Activated T-cell treated with anti-CD3 and anti-CD28 coated beads, Interleukin-2, amount 50 U/mL, for 72 hours (primary cell): Measurements from ENCODE around the gene NKX2-2. TPM values are rescaled to one million over a fixed set of nuclear protein-coding genes. Genes with fewer than 3 reads are reported as not detected.

Experiments
- ATAC-seq, 2 donors: fragments of 150-1000 bp; cut with Tn5 transposase; replicated peaks in 1 of 2; 2 replicates each; pipeline ENCODE4 v1.10.0; 2021; ENCODE audit warnings: moderate library complexity in 2 of 2, mild to moderate bottlenecking in 1 of 2
- DNase-seq, 2 donors: peaks; one replicate each; pipeline ENCODE4 v3.0.0; 2021 to 2022; ENCODE audit warnings: mixed read lengths in 1 of 2
- H3K27ac Mint-ChIP-seq: one replicate; pipeline ENCODE4 v1.8.0; 2022; ENCODE audit warnings: mild to moderate bottlenecking, moderate library complexity, mixed read lengths
- H3K27me3 Mint-ChIP-seq: one replicate; pipeline ENCODE4 v1.8.0; 2022; ENCODE audit warnings: low read depth, mixed read lengths
- H3K36me3 Mint-ChIP-seq, 2 donors: one replicate each; pipeline ENCODE4 v1.8.0; 2022; ENCODE audit warnings: mixed read lengths in 2 of 2, mild to moderate bottlenecking in 1 of 2; ENCODE audit not compliant: insufficient read depth in 2 of 2
- H3K4me1 Mint-ChIP-seq: one replicate; pipeline ENCODE4 v1.8.0; 2022; ENCODE audit warnings: low read depth, mixed read lengths
- H3K4me3 Mint-ChIP-seq, 2 donors: one replicate each; pipeline ENCODE4 v1.8.0; 2022; ENCODE audit warnings: mild to moderate bottlenecking in 2 of 2, mixed read lengths in 2 of 2, moderate library complexity in 2 of 2
- H3K9me3 Mint-ChIP-seq, 2 donors: one replicate each; pipeline ENCODE4 v1.8.0; 2022; ENCODE audit warnings: mixed read lengths in 2 of 2
- total RNA-seq, 2 donors: library from RNA; stranded (reverse); gene quantifications; one replicate each; pipeline ENCODE4 v1.2.3, GENCODE V29; 2022

Gene NKX2-2
- total RNA-seq, 2 donors from 2014 or later: not detected

DNA sequence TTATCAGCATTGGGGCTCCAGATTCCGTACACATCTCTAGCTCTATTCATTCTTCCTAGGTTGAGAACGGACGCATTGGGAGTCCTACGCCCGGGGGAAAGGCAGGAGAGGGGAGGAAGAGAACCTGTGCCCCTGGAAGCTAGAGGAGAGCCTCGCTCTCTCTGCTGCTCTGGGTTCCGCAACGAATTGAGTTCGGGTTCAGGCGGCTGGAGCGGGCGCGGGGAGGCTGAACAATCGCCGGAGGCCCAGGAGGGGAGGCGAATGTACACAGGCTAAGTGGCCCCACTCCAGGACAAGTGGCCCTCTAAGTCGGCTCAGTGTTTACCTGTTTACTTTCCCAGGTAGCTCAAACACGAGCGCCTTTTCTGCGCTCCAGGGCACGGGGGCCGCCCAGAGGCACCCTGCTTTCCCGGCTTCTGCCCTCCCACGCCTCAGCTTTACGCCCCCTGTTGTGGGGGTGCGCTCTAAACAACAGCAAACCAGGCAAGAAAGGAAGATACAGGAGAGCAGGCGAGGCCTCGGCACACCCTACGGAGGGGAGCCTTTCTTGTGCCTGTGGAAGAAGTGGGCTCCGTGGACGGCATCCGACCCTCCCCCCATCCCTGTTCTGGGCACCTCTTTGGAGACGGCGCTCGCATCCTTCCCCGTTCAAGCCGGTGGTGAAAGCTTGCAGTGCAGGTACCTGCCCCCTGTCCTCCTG is 4.6 kb upstream of the NKX2-2 start:
- peaks cover 0 to 6% of the 10 kb centered on the region in 2 donors for H3K36me3 Mint-ChIP-seq
- H3K27me3 Mint-ChIP-seq: peaks cover 72% of the 10 kb centered on the region
- peak overlapping the region; percentile 36 for H3K27ac Mint-ChIP-seq
- no peak for ATAC-seq
- H3K4me3 Mint-ChIP-seq: peak overlapping the region; percentile 32 to 55
- DNase-seq: no peak
- no peaks in the 10 kb centered on the region for H3K9me3 Mint-ChIP-seq
- H3K4me1 Mint-ChIP-seq: peaks cover 45% of the 10 kb centered on the region

DNA sequence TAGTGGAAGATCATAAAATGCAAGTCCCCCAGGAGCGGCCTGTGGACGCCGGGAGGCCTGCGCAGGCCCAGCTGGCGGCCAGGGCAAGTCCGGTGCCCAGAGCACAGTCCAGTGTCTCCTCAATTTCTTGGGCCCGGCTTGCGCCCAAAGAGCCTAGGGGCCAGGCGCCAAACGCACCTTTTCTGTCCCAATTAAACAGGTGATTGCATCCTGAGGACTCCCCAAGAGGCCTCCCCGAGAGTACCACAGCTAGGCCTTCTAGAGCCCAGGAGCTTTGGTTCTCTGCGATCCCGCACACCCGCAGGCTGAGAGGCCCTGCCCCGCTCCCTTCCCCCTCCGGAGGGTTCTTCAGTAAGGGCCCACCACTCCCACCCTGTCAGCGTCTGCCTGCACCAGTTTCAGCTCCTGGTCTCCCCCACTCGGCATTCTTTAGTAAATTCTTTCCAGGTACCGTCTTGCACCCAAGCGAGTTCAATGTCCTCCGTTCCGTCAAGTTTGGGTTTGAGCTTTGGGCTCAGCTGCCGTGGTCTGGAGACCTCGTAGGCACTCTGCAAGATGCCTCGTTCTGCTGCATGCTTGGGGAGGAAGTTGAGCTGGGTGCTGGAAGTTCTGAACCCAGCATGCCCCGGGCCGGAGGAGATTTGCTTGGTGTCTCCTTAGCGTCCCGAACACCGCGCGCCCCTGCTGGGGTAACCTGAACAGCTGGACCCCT is 3.9 kb upstream of the NKX2-2 start:
- peak overlapping the region; percentile 36 for H3K27ac Mint-ChIP-seq
- H3K4me3 Mint-ChIP-seq: peak overlapping the region; percentile 32 to 55
- peaks cover 45% of the 10 kb centered on the region for H3K4me1 Mint-ChIP-seq
- DNase-seq (no peak), ATAC-seq (no peak)
- H3K36me3 Mint-ChIP-seq: peaks cover 0 to 6% of the 10 kb centered on the region in 2 donors
- H3K27me3 Mint-ChIP-seq: peaks cover 65% of the 10 kb centered on the region
- no peaks in the 10 kb centered on the region for H3K9me3 Mint-ChIP-seq

DNA sequence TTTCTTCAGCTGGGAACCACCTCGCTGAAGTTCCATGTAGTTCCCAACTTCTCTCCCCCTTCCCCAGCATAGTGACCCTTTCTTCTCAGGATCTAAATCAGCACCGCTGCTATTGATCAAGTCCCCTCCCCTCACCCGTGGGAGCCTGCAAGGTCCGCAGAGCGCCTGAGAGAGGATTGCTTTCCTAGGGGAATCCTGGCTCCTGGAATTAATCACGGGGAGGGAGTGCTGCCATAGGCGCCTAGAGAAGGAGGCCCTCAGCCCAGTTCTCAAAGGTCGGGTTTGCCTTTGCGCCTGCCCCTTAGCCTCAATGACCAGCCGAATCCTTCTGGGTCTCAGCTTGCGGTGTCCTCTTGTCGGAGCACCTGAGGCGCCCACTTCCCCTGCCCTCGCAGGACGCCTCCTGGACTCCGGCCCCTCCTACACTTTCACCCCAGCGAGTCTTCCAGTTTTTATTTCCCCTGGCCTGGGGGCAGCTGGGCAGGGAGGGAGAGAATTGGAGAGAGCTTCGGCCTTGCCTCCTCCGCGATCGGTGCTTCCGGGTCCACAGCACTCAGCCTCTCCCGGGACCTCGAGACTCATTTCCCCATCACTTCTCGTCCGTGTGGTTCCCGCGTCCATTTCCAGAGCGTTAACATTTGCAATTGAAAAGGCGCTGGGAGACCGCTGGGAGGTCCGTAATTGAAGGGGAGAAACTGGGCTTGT is 3.1 kb upstream of the NKX2-2 start:
- Mint-ChIP-seq H3K9me3 (no peaks in the 10 kb centered on the region), H3K27me3 (peaks cover 68% of the 10 kb centered on the region), H3K4me1 (peaks cover 45% of the 10 kb centered on the region), H3K27ac (no peak overlapping the region), H3K4me3 (peak overlapping the region; percentile 31 to 32), H3K36me3 (peaks cover 0 to 6% of the 10 kb centered on the region in 2 donors)
- ATAC-seq (no peak), DNase-seq (no peak)

DNA sequence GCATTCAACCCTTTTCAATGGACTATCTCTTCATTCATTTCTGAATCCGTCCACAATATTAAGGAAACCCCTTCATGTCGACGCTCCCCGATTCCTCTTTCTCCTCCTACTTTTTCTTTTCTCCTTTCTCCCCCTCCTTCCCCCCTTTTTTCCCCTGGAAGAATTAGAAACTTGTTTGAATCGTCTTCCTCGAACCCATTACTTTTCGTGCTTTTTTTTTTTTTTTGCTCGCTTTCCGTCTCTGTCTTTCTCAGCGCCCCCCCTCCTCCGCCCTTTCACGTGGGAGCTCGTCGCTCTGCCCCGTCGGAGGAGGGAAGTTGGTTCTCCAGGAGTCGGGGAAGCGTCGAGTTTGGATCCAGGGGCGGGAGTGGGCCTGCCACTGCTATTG is 2.3 kb upstream of the NKX2-2 start:
- DNase-seq: no peak
- no peak for ATAC-seq
- no peaks in the 10 kb centered on the region for H3K9me3 Mint-ChIP-seq
- H3K4me3 Mint-ChIP-seq: peak overlapping the region; percentile 21 to 58
- peaks cover 49% of the 10 kb centered on the region for H3K4me1 Mint-ChIP-seq
- H3K27me3 Mint-ChIP-seq: peaks cover 71% of the 10 kb centered on the region
- peak overlapping the region; percentile 58 for H3K27ac Mint-ChIP-seq
- peaks cover 0 to 6% of the 10 kb centered on the region in 2 donors for H3K36me3 Mint-ChIP-seq

DNA sequence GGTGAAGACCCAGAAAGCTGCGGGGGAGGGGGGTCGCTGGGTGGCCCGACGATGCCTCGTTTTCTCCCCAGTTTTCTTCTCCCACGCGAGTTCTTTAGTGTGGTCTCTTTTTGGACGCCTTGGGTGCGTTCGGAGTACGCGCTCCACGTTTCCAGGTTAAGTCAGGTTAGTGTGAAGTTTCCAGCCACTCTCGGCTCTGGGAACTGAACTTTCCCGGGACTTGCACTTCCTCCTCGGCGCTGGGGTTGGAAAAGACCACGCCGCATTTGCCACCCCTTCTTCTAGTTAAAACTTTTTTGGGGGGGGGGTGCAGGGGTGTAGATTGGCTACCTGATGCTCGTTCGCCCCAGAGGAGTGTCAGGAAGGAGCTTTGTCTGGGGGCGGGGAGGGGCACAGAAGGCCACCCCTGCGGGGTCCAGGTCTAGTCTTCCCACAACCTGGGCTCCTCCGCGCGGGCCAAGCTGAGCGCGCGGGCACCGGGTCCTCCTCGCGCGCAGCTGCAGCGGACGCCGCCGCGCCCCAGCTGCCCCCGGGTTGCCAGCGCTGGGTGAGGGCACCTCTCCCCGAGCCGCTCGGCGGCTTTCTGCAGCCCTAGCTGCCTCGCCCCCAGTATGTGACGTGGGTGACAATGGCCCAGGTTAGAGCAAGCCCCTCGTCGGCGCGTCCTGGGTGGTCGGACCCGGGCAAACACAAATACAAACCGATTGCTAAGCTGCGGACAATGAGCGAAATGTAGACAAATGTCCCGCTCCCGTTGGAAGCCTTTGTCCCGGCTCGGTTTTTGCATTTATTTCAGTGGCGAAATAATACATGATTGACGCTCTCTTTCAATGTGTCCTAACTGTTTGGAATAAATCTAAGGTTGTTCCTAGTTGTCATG is 1.7 kb upstream of the NKX2-2 start:
- peak overlapping the region; percentile 31 to 58 for H3K4me3 Mint-ChIP-seq
- peak overlapping the region; percentile 58 for H3K27ac Mint-ChIP-seq
- no peak for DNase-seq
- H3K36me3 Mint-ChIP-seq: peaks cover 0 to 2% of the 10 kb centered on the region in 2 donors
- peaks cover 69% of the 10 kb centered on the region for H3K27me3 Mint-ChIP-seq
- no peak for ATAC-seq
- H3K4me1 Mint-ChIP-seq: peaks cover 48% of the 10 kb centered on the region
- no peaks in the 10 kb centered on the region for H3K9me3 Mint-ChIP-seq

DNA sequence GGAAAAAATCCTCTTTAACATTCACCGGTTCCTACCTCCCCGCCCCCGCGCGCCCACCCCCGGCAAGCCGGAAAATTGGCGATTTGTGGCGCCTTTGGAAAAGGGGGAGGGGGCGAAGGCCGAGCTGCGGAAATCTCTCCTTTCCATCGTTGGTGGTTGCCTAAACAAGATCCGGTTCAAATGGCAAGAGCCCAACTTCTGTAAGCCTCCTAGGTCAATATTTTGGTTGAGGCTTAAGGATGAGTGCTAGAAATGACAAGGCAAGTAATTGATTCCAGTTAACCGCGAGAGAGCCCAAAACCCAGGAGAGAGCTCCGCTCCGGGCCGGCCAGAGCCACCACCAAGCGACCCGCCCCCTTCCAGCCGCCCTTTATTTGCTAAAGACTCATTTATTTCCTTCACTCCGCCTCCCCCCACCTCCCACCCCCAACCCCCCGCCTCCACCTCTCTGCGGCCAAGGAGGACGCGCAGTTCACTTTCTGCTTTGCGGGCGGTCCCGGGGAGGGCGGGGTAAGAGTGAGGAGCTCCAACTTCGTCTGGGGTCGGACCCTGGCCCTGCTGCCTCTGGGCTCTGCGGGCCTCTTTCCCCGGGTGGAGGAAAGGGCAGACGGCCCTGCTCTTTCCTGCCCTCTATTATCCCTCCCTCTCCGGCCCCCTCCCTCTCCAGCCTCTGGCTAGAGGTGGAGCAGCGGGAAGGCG is 838 bp upstream of the NKX2-2 start:
- no peak for ATAC-seq
- H3K9me3 Mint-ChIP-seq: no peaks in the 10 kb centered on the region
- peaks cover 69% of the 10 kb centered on the region for H3K27me3 Mint-ChIP-seq
- peak overlapping the region; percentile 75 to 78 for H3K4me3 Mint-ChIP-seq
- peaks cover 0 to 2% of the 10 kb centered on the region in 2 donors for H3K36me3 Mint-ChIP-seq
- no peak overlapping the region for H3K27ac Mint-ChIP-seq
- peaks cover 48% of the 10 kb centered on the region for H3K4me1 Mint-ChIP-seq
- no peak for DNase-seq

DNA sequence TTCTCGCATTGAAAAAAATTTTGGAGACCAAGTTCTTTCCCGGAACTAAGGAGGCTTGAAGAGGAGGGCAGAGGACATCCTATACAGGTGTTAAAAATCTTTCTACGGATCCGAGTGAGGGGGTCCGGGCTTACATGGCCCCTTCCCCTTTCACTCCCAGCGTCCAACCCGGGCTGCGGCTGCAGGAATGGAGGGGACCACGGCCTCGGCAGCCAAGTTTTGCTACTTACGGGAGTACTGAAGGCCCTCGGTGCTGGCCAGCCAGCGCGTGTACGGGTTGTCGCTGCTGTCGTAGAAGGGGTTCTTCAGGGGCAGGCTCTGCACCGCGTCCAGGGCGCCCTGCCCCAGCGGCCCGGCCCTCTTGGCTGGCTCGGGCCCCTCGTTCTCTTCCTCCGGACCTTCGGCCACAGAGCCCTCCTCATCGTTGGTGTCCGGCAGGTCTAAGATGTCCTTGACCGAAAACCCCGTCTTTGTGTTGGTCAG is 642 bp downstream of the NKX2-2 start:
- no peak for DNase-seq
- peaks cover 0 to 2% of the 10 kb centered on the region in 2 donors for H3K36me3 Mint-ChIP-seq
- H3K4me1 Mint-ChIP-seq: peaks cover 49% of the 10 kb centered on the region
- H3K9me3 Mint-ChIP-seq: no peaks in the 10 kb centered on the region
- peak overlapping the region; percentile 77 to 79 for H3K4me3 Mint-ChIP-seq
- no peak overlapping the region for H3K27ac Mint-ChIP-seq
- no peak for ATAC-seq
- peaks cover 68% of the 10 kb centered on the region for H3K27me3 Mint-ChIP-seq

DNA sequence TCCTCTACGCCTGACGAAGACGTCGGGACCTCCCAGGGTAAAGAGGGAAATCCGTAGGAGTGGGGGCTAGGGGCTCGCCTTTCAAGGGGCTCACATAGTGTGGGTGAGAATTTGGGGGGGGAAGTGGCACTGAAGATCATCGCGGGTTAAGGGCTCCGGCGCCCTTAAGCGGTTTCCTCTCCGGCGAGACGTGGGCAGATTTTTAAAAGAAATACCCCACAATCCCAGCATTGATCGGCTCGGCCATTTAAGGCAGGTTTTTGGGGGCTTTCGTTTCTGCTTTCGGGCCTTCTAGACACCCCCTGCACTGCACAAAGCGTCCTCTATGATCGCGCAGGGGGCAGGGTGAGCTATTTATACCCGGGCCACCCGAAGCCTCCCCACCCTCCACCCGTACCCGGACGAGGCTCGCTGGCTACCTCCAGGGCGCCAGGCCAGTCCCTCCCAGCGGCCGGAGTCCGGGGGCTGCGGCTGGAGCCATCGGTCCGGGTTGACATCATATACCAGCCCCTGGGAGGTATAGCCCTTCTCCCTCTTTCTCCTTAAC is 1.2 kb downstream of the NKX2-2 start:
- ATAC-seq (peak in 1 of 2 donors; percentile 27), DNase-seq (no peak)
- peaks cover 68% of the 10 kb centered on the region for H3K27me3 Mint-ChIP-seq
- H3K9me3 Mint-ChIP-seq: no peaks in the 10 kb centered on the region
- peaks cover 0 to 4% of the 10 kb centered on the region in 2 donors for H3K36me3 Mint-ChIP-seq
- H3K4me3 Mint-ChIP-seq: peak overlapping the region; percentile 77 to 79
- no peak overlapping the region for H3K27ac Mint-ChIP-seq
- peaks cover 49% of the 10 kb centered on the region for H3K4me1 Mint-ChIP-seq

DNA sequence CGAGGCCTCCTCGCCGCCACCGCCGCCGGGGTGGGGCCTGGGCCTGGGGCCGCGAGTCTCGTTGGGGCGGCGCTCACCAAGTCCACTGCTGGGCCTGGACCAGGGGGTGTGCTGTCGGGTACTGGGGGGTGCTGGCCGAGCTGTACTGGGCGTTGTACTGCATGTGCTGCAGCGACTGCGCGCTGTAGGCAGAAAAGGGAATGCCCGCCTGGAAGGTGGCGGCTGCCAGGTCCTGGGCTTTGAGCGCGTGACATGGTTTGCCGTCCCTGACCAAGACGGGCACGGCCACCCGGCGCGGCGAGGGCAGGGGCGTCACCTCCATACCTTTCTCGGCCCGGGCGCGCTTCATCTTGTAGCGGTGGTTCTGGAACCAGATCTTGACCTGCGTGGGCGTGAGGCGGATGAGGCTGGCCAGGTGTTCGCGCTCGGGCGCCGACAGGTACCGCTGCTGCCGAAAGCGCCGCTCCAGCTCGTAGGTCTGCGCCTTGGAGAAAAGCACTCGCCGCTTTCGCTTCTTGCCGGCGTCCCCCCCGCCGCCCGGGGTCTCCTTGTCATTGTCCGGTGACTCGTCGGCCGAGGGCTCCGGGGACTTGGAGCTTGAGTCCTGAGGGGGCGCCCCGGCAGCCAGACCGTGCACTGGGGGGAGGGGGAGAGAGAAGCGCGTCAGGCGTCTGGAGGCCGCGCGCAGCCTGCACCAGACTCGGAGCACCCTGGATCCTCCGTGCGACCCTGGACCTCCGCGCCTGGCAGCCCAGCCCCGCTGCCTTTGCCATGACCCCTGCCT is 1.8 kb downstream of the NKX2-2 start:
- Mint-ChIP-seq H3K9me3 (no peaks in the 10 kb centered on the region), H3K4me3 (peak overlapping the region; percentile 77 to 79), H3K27me3 (peaks cover 68% of the 10 kb centered on the region), H3K27ac (no peak overlapping the region), H3K4me1 (peaks cover 49% of the 10 kb centered on the region), H3K36me3 (peaks cover 0 to 4% of the 10 kb centered on the region in 2 donors)
- DNase-seq (no peak), ATAC-seq (peak in 1 of 2 donors; percentile 14)

DNA sequence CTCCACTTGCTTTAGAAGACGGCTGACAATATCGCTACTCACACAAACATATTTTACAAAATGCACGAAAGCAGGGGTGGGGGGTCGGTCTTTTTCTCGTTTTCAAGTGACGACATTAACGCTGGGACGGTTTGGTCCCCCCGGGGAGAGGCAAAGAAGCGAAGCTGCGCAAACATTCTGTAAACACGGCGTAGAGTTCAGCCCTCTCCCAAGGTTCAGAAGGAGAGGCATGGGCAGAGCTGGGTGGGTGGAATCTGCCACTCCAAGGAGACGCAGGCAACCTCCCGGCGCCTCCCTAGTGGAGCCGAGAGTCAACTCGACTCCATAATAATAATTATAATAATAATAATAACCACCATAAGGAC is 2.4 kb downstream of the NKX2-2 start:
- ATAC-seq: no peak
- peaks cover 0 to 4% of the 10 kb centered on the region in 2 donors for H3K36me3 Mint-ChIP-seq
- no peaks in the 10 kb centered on the region for H3K9me3 Mint-ChIP-seq
- peaks cover 68% of the 10 kb centered on the region for H3K27me3 Mint-ChIP-seq
- H3K27ac Mint-ChIP-seq: no peak overlapping the region
- no peak for DNase-seq
- peak overlapping the region; percentile 78 to 79 for H3K4me3 Mint-ChIP-seq
- H3K4me1 Mint-ChIP-seq: peaks cover 52% of the 10 kb centered on the region
